A375 (cell line): ENCODE measurements around the gene BAHD1. TPM values are rescaled to one million over a fixed set of nuclear protein-coding genes. Genes with fewer than 3 reads are reported as not detected.

ENCODE experiments used
- total RNA-seq: library from RNA; depleted of rRNA; stranded (reverse); fragments of >200 nt; shearing (Covaris generic); gene quantifications from 2 replicates; pipeline ENCODE4 v1.2.3, GENCODE V29; 2014; rRNA removed

BAHD1 gene
- 9.8 and 12.5 TPM in 2 replicates for total RNA-seq

GRCh38 chr15:40440743-40441564 is at the start of gene BAHD1:
BAHD1 (plus strand) TSS chr15:40440953; CDS start chr15:40458465, 17,512 bp downstream.

GRCh38 chr15:40405501-40406381 is 35.0 kb upstream of the BAHD1 start, which contains the start of gene IVD:
IVD (plus strand) TSS chr15:40405795; CDS start chr15:40405828, 33 bp downstream.

GRCh38 chr15:40470423-40471104 is 29.8 kb downstream of the BAHD1 start, which contains the start of gene CHST14:
CHST14 (plus strand) TSS chr15:40470984; CDS start chr15:40471214, 230 bp downstream.

Other genes with a start within 250 kb of the BAHD1 start
- 0.64 and 0.91 TPM in 2 replicates for gene PAK6, start 201.9 kb upstream of the BAHD1 start, total RNA-seq
- 0.34 and 0.37 TPM in 2 replicates for gene ANKRD63, start 157.9 kb upstream of the BAHD1 start, total RNA-seq
- 0.98 and 1.9 TPM in 2 replicates for gene PLCB2, start 133.0 kb upstream of the BAHD1 start, total RNA-seq
- gene INAFM2, start 117.3 kb upstream of the BAHD1 start, total RNA-seq: 16.1 and 17.4 TPM in 2 replicates
- 47.7 and 53.8 TPM in 2 replicates for gene CCDC9B, start 100.0 kb upstream of the BAHD1 start, total RNA-seq
- not detected in 2 replicates for gene PHGR1, start 89.9 kb upstream of the BAHD1 start, total RNA-seq
- 0.15 and 1.0 TPM in 2 replicates for gene DISP2, start 82.7 kb upstream of the BAHD1 start, total RNA-seq
- 114 and 118 TPM in 2 replicates for gene KNSTRN, start 58.2 kb upstream of the BAHD1 start, total RNA-seq
- gene IVD, start 35.2 kb upstream of the BAHD1 start, total RNA-seq: 33.1 and 36.4 TPM in 2 replicates
- 18.4 and 22.0 TPM in 2 replicates for gene CHST14, start 30.0 kb downstream of the BAHD1 start, total RNA-seq
- gene CCDC32, start 124.1 kb downstream of the BAHD1 start, total RNA-seq: 8.9 and 10.5 TPM in 2 replicates
- 28.7 and 32.2 TPM in 2 replicates for gene RPUSD2, start 128.3 kb downstream of the BAHD1 start, total RNA-seq
- gene KNL1, start 153.3 kb downstream of the BAHD1 start, total RNA-seq: 25.2 and 26.9 TPM in 2 replicates